ENCODE data around the gene DDX31.

- TF ChIP-seq CTCF (conservative IDR thresholded peaks at IDR 0.05) = no peak
- TF ChIP-seq ZFX (IDR thresholded peaks at IDR 0.05) = no peak
Measured at GRCh38 chr9:132648685-132649084, 21.1 kb downstream of the DDX31 start.

Data from C4-2B (cell line).